WI38 (cell line): ENCODE results near the gene PITRM1.

ENCODE experiments used
- H3K4me3 ChIP-seq: 2 replicates; pipeline ENCODE4 v1.5.1; 2011; ENCODE audit warnings: low read depth, mild to moderate bottlenecking, control low read depth, low read length
- CTCF ChIP-seq: IDR thresholded peaks from 2 replicates; pipeline ENCODE4 v1.5.1; 2012; ENCODE audit warnings: low read depth, mild to moderate bottlenecking, control low read depth, low read length

Gene PITRM1

GRCh38 chr10:3148994-3149393 is 23.6 kb downstream of the PITRM1 start:
- no peak for TF ChIP-seq CTCF
- no peak overlapping the region for H3K4me3 ChIP-seq

DNA sequence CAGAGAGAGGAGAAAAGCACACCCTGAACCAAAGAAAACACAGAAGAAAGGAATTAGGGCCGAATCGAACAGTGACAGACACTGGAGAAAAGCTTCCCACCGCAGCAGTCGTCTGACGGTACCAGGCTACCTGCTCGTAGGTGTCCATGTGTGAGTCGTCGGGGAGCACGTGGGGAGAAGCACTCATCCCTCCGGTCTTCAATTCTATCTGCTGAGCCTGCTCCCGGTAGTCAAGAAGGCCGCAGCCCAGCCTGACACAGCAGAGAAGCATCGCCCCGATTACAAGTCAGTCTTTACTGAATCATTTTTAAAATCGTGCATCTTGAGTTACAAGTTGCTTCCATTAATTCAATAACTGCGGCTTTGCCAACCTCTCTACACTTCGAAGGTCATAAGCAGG is 24.5 kb downstream of the PITRM1 start:
- TF ChIP-seq CTCF: no peak
- no peak overlapping the region for H3K4me3 ChIP-seq

- H3K4me3 ChIP-seq: no peak overlapping the region
- TF ChIP-seq CTCF: no peak
Measured at GRCh38 chr10:3147117-3147820, 25.3 kb downstream of the PITRM1 start.

DNA sequence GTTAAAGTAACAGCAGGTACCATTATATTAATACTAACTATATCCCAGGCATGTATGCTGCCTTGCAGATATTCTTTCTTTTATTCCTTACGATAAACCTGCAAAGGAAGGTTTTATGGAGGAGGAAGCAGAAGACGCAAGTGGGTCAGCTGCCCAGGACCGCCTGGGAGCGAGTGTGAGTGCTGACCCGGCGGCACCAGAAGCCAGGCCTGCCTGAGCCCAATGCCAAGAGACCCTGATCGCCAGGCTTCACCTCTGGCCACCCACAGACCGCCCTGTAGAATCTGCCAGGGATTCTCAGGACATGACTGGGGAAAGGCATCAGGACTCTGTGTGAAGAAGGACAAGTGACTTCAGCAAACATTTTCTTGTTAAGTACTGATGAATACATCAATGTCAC is 26.3 kb downstream of the PITRM1 start:
- TF ChIP-seq CTCF: no peak
- H3K4me3 ChIP-seq: no peak overlapping the region

- TF ChIP-seq CTCF: no peak
- no peak overlapping the region for H3K4me3 ChIP-seq
Measured at GRCh38 chr10:3145366-3145765, 27.2 kb downstream of the PITRM1 start.

GRCh38 chr10:3143791-3144434 is 28.7 kb downstream of the PITRM1 start:
- no peak overlapping the region for H3K4me3 ChIP-seq
- no peak for TF ChIP-seq CTCF

DNA sequence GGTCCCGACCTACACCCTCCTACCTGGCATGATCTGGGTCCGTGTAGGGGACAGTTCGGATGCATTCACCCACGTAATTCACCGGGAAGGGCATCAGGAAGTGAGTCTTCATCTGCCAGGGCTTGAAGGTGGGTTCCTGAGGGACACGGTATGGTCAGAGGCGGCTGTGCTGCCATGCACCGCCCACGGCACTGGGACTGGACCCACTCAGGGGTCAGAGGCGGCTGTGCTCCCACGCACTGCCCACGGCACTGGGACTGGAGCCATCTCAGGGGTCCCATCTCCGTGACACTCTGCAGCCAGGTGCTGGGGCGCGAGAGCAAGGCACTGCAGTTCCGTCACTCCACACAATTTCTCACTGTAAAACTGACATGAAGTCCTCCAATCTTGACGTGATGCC is 29.2 kb downstream of the PITRM1 start:
- no peak for TF ChIP-seq CTCF
- H3K4me3 ChIP-seq: no peak overlapping the region
